SK-N-SH treated with all-trans-retinoic acid at 6 μM for 48 hours (cell line): ENCODE results near the gene USP40.

ENCODE experiments used
- ATAC-seq: fragments of 200-7000 bp; cut with Tn5 transposase; 3 replicates; pipeline ENCODE4 v1.9.1; 2020; ENCODE audit warnings: mild to moderate bottlenecking, moderate library complexity
- ARNTL ChIP-seq: fragments of 450-650 bp; formaldehyde crosslinking; IDR thresholded peaks from 2 replicates; pipeline ENCODE4 v1.5.0; 2020; ENCODE audit warnings: low read depth, mild to moderate bottlenecking, moderate library complexity, borderline replicate concordance
- BACH2 ChIP-seq: fragments of 250-450 bp; sonication (Bioruptor Pico); IDR thresholded peaks from 2 replicates; pipeline ENCODE4 v1.9.0; 2021; ENCODE audit warnings: mild to moderate bottlenecking, borderline replicate concordance
- CREB5 ChIP-seq: fragments of 250-450 bp; sonication (Bioruptor Pico); IDR thresholded peaks from 2 replicates; pipeline ENCODE4 v1.5.1; 2020; ENCODE audit warnings: low read depth, mild to moderate bottlenecking, moderate library complexity
- CSDC2 ChIP-seq: fragments of 250-450 bp; sonication (Bioruptor Pico); IDR thresholded peaks from 2 replicates; pipeline ENCODE4 v1.5.0; 2020; ENCODE audit warnings: mild to moderate bottlenecking, moderate library complexity
- CSRNP3 ChIP-seq: fragments of 250-450 bp; sonication (Bioruptor Pico); IDR thresholded peaks from 2 replicates; pipeline ENCODE4 v1.5.1; 2021; ENCODE audit warnings: mild to moderate bottlenecking, moderate library complexity
- ESRRG ChIP-seq: fragments of 250-450 bp; sonication (Bioruptor Pico); IDR thresholded peaks from 2 replicates; pipeline ENCODE4 v1.6.1; 2021; ENCODE audit warnings: mild to moderate bottlenecking
- GLIS3 ChIP-seq: fragments of 250-450 bp; sonication (Bioruptor Pico); IDR thresholded peaks from 2 replicates; pipeline ENCODE4 v1.5.0; 2020; ENCODE audit warnings: mild to moderate bottlenecking, moderate library complexity
- ISL1 ChIP-seq: fragments of 250-450 bp; sonication (Bioruptor Pico); IDR thresholded peaks from 2 replicates; pipeline ENCODE4 v2.1.2; 2022; ENCODE audit warnings: mild to moderate bottlenecking, moderate library complexity
- OSR1 ChIP-seq: fragments of 250-450 bp; sonication (Bioruptor Pico); IDR thresholded peaks from 2 replicates; pipeline ENCODE4 v1.8.0; 2022; ENCODE audit warnings: moderate library complexity, mild to moderate bottlenecking, inconsistent platforms
- PATZ1 ChIP-seq: fragments of 250-450 bp; sonication (Bioruptor Pico); IDR thresholded peaks from 2 replicates; pipeline ENCODE4 v1.8.0; 2020; ENCODE audit warnings: mild to moderate bottlenecking, moderate library complexity, borderline replicate concordance
- POU6F1 ChIP-seq: fragments of 250-450 bp; sonication (Bioruptor Pico); IDR thresholded peaks from 2 replicates; pipeline ENCODE4 v1.8.0; 2021; ENCODE audit warnings: low read depth, mild to moderate bottlenecking, moderate library complexity, borderline replicate concordance
- PPARA ChIP-seq: fragments of 250-450 bp; sonication (Bioruptor Pico); IDR thresholded peaks from 2 replicates; pipeline ENCODE4 v1.5.0; 2020; ENCODE audit warnings: mild to moderate bottlenecking, borderline replicate concordance
- RARB ChIP-seq: fragments of 250-450 bp; sonication (Bioruptor Pico); IDR thresholded peaks from 2 replicates; pipeline ENCODE4 v1.8.0; 2021; ENCODE audit warnings: mild to moderate bottlenecking, moderate library complexity
- SNAI2 ChIP-seq: fragments of 250-450 bp; sonication (Bioruptor Pico); IDR thresholded peaks from 2 replicates; pipeline ENCODE4 v1.5.0; 2020; ENCODE audit warnings: mild to moderate bottlenecking, moderate library complexity
- TCF4 ChIP-seq: fragments of 250-450 bp; sonication (Bioruptor Pico); IDR thresholded peaks from 2 replicates; pipeline ENCODE4 v1.8.0; 2021; ENCODE audit warnings: mild to moderate bottlenecking, moderate library complexity, borderline replicate concordance
- TOX ChIP-seq: fragments of 250-450 bp; sonication (Bioruptor Pico); IDR thresholded peaks from 2 replicates; pipeline ENCODE4 v1.8.0; 2021; ENCODE audit warnings: mild to moderate bottlenecking, moderate library complexity, borderline replicate concordance
- TSHZ2 ChIP-seq: fragments of 250-450 bp; sonication (Bioruptor Pico); IDR thresholded peaks from 2 replicates; pipeline ENCODE4 v1.5.0; 2020; ENCODE audit warnings: mild to moderate bottlenecking, moderate library complexity
- ZC3H10 ChIP-seq: fragments of 250-450 bp; sonication (Bioruptor Pico); IDR thresholded peaks from 2 replicates; pipeline ENCODE4 v1.5.1; 2021; ENCODE audit warnings: mild to moderate bottlenecking, moderate library complexity
- ZFP3 ChIP-seq: fragments of 250-450 bp; sonication (Bioruptor Pico); IDR thresholded peaks from 2 replicates; pipeline ENCODE4 v1.5.0; 2020; ENCODE audit warnings: mild to moderate bottlenecking, moderate library complexity
- ZFP30 ChIP-seq: fragments of 450-650 bp; formaldehyde crosslinking; IDR thresholded peaks from 2 replicates; pipeline ENCODE4 v1.5.0; 2022; ENCODE audit warnings: mild to moderate bottlenecking, moderate library complexity
- ZNF565 ChIP-seq: fragments of 450-650 bp; formaldehyde crosslinking; conservative IDR thresholded peaks from 2 replicates; pipeline ENCODE4 v1.5.0; 2020; ENCODE audit warnings: low read depth, mild to moderate bottlenecking, moderate library complexity
- ZNF70 ChIP-seq: fragments of 450-650 bp; formaldehyde crosslinking; IDR thresholded peaks from 2 replicates; pipeline ENCODE4 v1.5.0; 2020; ENCODE audit warnings: mild to moderate bottlenecking, moderate library complexity
- ZNF8 ChIP-seq: fragments of 450-650 bp; formaldehyde crosslinking; IDR thresholded peaks from 2 replicates; pipeline ENCODE4 v1.5.0; 2020; ENCODE audit warnings: mild to moderate bottlenecking, moderate library complexity

Gene USP40

GRCh38 chr2:233542507-233542906, 24.1 kb downstream of the USP40 start:
- ATAC-seq = no peak
- no peak for TF ChIP-seq SNAI2
- no peak for TF ChIP-seq PPARA (CRISPR knock-in tag)
- no peak for TF ChIP-seq POU6F1
- TF ChIP-seq OSR1 (CRISPR knock-in tag) = no peak
- no peak for TF ChIP-seq ZNF565 (CRISPR knock-in tag)
- TF ChIP-seq RARB (CRISPR knock-in tag) = no peak
- no peak for TF ChIP-seq ZFP30
- TF ChIP-seq PATZ1 (CRISPR knock-in tag) = no peak
- TF ChIP-seq TOX (CRISPR knock-in tag) = no peak
- TF ChIP-seq GLIS3 (CRISPR knock-in tag) = no peak
- no peak for TF ChIP-seq ZFP3 (CRISPR knock-in tag)
- no peak for TF ChIP-seq BACH2

- ATAC-seq = no peak
Observed at GRCh38 chr2:233538741-233539140, 27.8 kb downstream of the USP40 start.

More at GRCh38 chr2:233538741-233539140, 27.8 kb downstream of the USP40 start:
- TF ChIP-seq ARNTL (CRISPR knock-in tag) (no peak), BACH2 (no peak), POU6F1 (no peak), ZNF565 (CRISPR knock-in tag) (no peak), PPARA (CRISPR knock-in tag) (no peak), TOX (CRISPR knock-in tag) (no peak), ZFP30 (no peak), ZFP3 (CRISPR knock-in tag) (no peak), ZNF70 (CRISPR knock-in tag) (no peak), ESRRG (CRISPR knock-in tag) (no peak), TSHZ2 (no peak), CSDC2 (CRISPR knock-in tag) (no peak), CREB5 (CRISPR knock-in tag) (no peak), ISL1 (no peak), CSRNP3 (CRISPR knock-in tag) (no peak), GLIS3 (CRISPR knock-in tag) (no peak), TCF4 (no peak), ZNF8 (no peak), ZC3H10 (CRISPR knock-in tag) (no peak)
